PC-9 (cell line): ENCODE data around the gene GPR148. TPM values are rescaled to one million over a fixed set of nuclear protein-coding genes. Genes with fewer than 3 reads are reported as not detected.

ENCODE experiments used
- BruUV-seq: library from RNA; stranded (reverse); fragments of 400-500 nt; replicated peaks from 2 replicates; lab custom pipeline; 2021; lab: Mats Ljungman, UMichigan
- CTCF ChIA-PET: fragments of 300-600 bp; sonication (Branson Sonifier 250); formaldehyde crosslinking; loops from one replicate; lab custom pipeline; 2022; ENCODE audit warnings: antibody characterized with exemption; lab: Charles Lee
- POLR2A ChIA-PET: fragments of 300-600 bp; sonication (Branson Sonifier 250); formaldehyde crosslinking; loops from one replicate; lab custom pipeline; 2022; ENCODE audit warnings: antibody characterized with exemption; ENCODE audit not compliant: unreplicated experiment; lab: Charles Lee
- DNase-seq, 2 experiments: peaks; one replicate each; pipeline versions ENCODE4 v3.0.0 to v3.0.0-alpha.2; 2015 to 2022; ENCODE audit warnings: mixed read lengths in 1 of 2
- H2AFZ ChIP-seq: fragments of 200-600 bp; sonication (generic); 2 replicates; pipeline ENCODE4 v1.8.1; 2017; ENCODE audit warnings: antibody characterized with exemption
- H3F3A ChIP-seq: fragments of 200-600 bp; sonication (generic); 2 replicates; pipeline ENCODE4 v1.8.1; 2017; ENCODE audit warnings: antibody characterized with exemption, mild to moderate bottlenecking, low read depth; ENCODE audit not compliant: insufficient read depth
- H3K27ac ChIP-seq: fragments of 200-600 bp; sonication (generic); 2 replicates; pipeline ENCODE4 v1.6.1; 2016; ENCODE audit warnings: mixed run types
- H3K27me3 ChIP-seq: fragments of 200-600 bp; sonication (generic); 2 replicates; pipeline ENCODE4 v1.6.1; 2016; ENCODE audit warnings: low read depth, mixed run types; ENCODE audit not compliant: insufficient read depth
- H3K36me3 ChIP-seq: fragments of 200-600 bp; sonication (generic); 2 replicates; pipeline ENCODE4 v1.6.1; 2016; ENCODE audit warnings: low read depth, mixed run types
- H3K4me1 ChIP-seq: fragments of 200-600 bp; sonication (generic); replicated peaks from 2 replicates; pipeline ENCODE4 v1.6.1; 2016; ENCODE audit warnings: mixed run types; ENCODE audit not compliant: insufficient read depth
- H3K4me2 ChIP-seq: fragments of 200-600 bp; sonication (generic); 2 replicates; pipeline ENCODE4 v1.6.1; 2017; ENCODE audit warnings: mixed run types
- H3K4me3 ChIP-seq: fragments of 200-600 bp; sonication (generic); 2 replicates; pipeline ENCODE4 v1.6.1; 2016; ENCODE audit warnings: mixed run types
- H3K79me2 ChIP-seq: fragments of 200-600 bp; sonication (generic); 2 replicates; pipeline ENCODE4 v1.6.1; 2017; ENCODE audit warnings: low read depth, mixed run types
- H3K9me2 ChIP-seq: fragments of 200-600 bp; sonication (generic); 2 replicates; pipeline ENCODE4 v1.8.1; 2017; ENCODE audit warnings: mild to moderate bottlenecking; ENCODE audit not compliant: insufficient read depth
- H3K9me3 ChIP-seq: fragments of 200-600 bp; sonication (generic); 2 replicates; pipeline ENCODE4 v1.8.1; 2016; ENCODE audit warnings: low read depth; ENCODE audit not compliant: insufficient read depth
- H4K20me1 ChIP-seq: fragments of 200-600 bp; sonication (generic); 2 replicates; pipeline ENCODE4 v1.8.1; 2017; ENCODE audit not compliant: insufficient read depth
- CTCF ChIP-seq: fragments of 200-600 bp; sonication (generic); conservative IDR thresholded peaks from 2 replicates; pipeline ENCODE4 v1.6.1; 2017; ENCODE audit warnings: mixed run types, antibody characterized with exemption, mild to moderate bottlenecking, moderate library complexity
- EZH2 ChIP-seq: fragments of 200-600 bp; sonication (generic); IDR thresholded peaks from 2 replicates; pipeline ENCODE4 v1.8.0; 2017; ENCODE audit warnings: antibody characterized with exemption, low read depth
- intact Hi-C: fragments of 100-400 bp; cut with micrococcal nuclease; formaldehyde crosslinking; loops from one replicate; pipeline ENCODE4 v1.10.0; 2022; ENCODE audit not compliant: unreplicated experiment
- total RNA-seq: library from RNA; stranded (reverse); gene quantifications from 2 replicates; pipeline ENCODE4 v1.2.3, GENCODE V29; 2021

Gene GPR148
- total RNA-seq, 1 experiment from 2014 or later: not detected

- Histone ChIP-seq H3K27ac (no peak overlapping the region), H3K4me2 (no peak overlapping the region), H3K79me2 (no peaks in the 10 kb centered on the region), H2AFZ (no peak overlapping the region), H3K36me3 (no peaks in the 10 kb centered on the region), H3K9me2 (no peaks in the 10 kb centered on the region), H3F3A (no peaks in the 10 kb centered on the region), H3K27me3 (peaks cover 96% of the 10 kb centered on the region), H4K20me1 (peaks cover 4% of the 10 kb centered on the region; the same call in 1 of the 2 replicates), H3K4me3 (no peak overlapping the region), H3K4me1 (no peaks in the 10 kb centered on the region), H3K9me3 (no peaks in the 10 kb centered on the region)
- no peak for TF ChIP-seq CTCF
- TF ChIP-seq EZH2: no peak
- intact Hi-C loops: no loop called here
- DNase-seq: no peak
- no TSS peak for BruUV-seq
- ChIA-PET CTCF (no interaction called here), POLR2A (no interaction called here)
Measured at GRCh38 chr2:130760754-130761751, 32.2 kb downstream of the GPR148 start.

GRCh38 chr2:130762031-130762909, 33.4 kb downstream of the GPR148 start:
- Histone ChIP-seq H3K79me2 (no peaks in the 10 kb centered on the region), H2AFZ (no peak overlapping the region), H3K36me3 (no peaks in the 10 kb centered on the region), H4K20me1 (peaks cover 4% of the 10 kb centered on the region; the same call in 1 of the 2 replicates), H3K4me3 (no peak overlapping the region), H3K27ac (no peak overlapping the region), H3K27me3 (peaks cover 93% of the 10 kb centered on the region), H3K9me3 (no peaks in the 10 kb centered on the region), H3K4me2 (no peak overlapping the region), H3F3A (no peaks in the 10 kb centered on the region), H3K9me2 (no peaks in the 10 kb centered on the region), H3K4me1 (no peaks in the 10 kb centered on the region)
- no peak for DNase-seq
- POLR2A ChIA-PET: no interaction called here
- BruUV-seq: no TSS peak
- TF ChIP-seq EZH2 (no peak), CTCF (no peak)
- intact Hi-C loops: no loop called here
- CTCF ChIA-PET: no interaction called here

- TF ChIP-seq EZH2: no peak
- Histone ChIP-seq H3K9me2 (no peaks in the 10 kb centered on the region), H2AFZ (no peak overlapping the region), H3K4me1 (no peaks in the 10 kb centered on the region), H3K27ac (no peak overlapping the region), H4K20me1 (peaks cover 4% of the 10 kb centered on the region; the same call in 1 of the 2 replicates), H3K9me3 (no peaks in the 10 kb centered on the region), H3F3A (no peaks in the 10 kb centered on the region), H3K4me2 (no peak overlapping the region), H3K36me3 (no peaks in the 10 kb centered on the region), H3K79me2 (no peaks in the 10 kb centered on the region), H3K27me3 (peaks cover 93% of the 10 kb centered on the region), H3K4me3 (no peak overlapping the region)
- intact Hi-C loops: no loop called here
- ChIA-PET POLR2A (no interaction called here), CTCF (no interaction called here)
- DNase-seq: no peak
- no TSS peak for BruUV-seq
Measured at GRCh38 chr2:130762910-130763385, 34.1 kb downstream of the GPR148 start.
